K562 (cell line): ENCODE data around the gene ADIPOR1. TPM values are rescaled to one million over a fixed set of nuclear protein-coding genes. Genes with fewer than 3 reads are reported as not detected.

Source experiments
- CHD7 ChIP-seq: fragments of 200-600 bp; sonication (generic); IDR thresholded peaks from one replicate; pipeline ENCODE4 v1.6.1; 2012; ENCODE audit warnings: mild to moderate bottlenecking, low read depth, low read length, inconsistent platforms
- ELK3 ChIP-seq: fragments of 450-650 bp; formaldehyde crosslinking; IDR thresholded peaks from 2 replicates; pipeline ENCODE4 v1.4.0; 2020; ENCODE audit warnings: mild to moderate bottlenecking
- ETS1 ChIP-seq: conservative IDR thresholded peaks from 2 replicates; pipeline ENCODE4 v1.6.1; 2011; ENCODE audit warnings: low read depth, mild to moderate bottlenecking, low read length; ENCODE audit not compliant: control insufficient read depth
- EWSR1 ChIP-seq: fragments of 450-650 bp; IDR thresholded peaks from 2 replicates; pipeline ENCODE4 v1.6.1; 2018; ENCODE audit warnings: borderline replicate concordance, mild to moderate bottlenecking, low read depth, moderate library complexity; ENCODE audit not compliant: partially characterized antibody
- GABPA ChIP-seq: fragments of 200-800 bp; sonication (Bioruptor generic); conservative IDR thresholded peaks from 2 replicates; pipeline ENCODE4 v1.6.1; 2016; ENCODE audit warnings: low read depth, missing genetic modification characterization, missing compliant biosample characterization
- NRF1 ChIP-seq, 2 experiments: fragments of 450-650 bp; IDR thresholded peaks in 1 of 2; conservative IDR thresholded peaks in 1 of 2; 2 replicates each; pipeline ENCODE4 v1.6.1; 2014; ENCODE audit warnings: mild to moderate bottlenecking in 2 of 2
- ZEB2 ChIP-seq: fragments of 450-650 bp; IDR thresholded peaks from 2 replicates; pipeline ENCODE4 v1.6.1; 2016
- polyA plus RNA-seq, 8 experiments: library from polyadenylated mRNA; depleted of rRNA in 4 of 8; stranded (reverse) in 5 of 8; unstranded in 3 of 8; fragments of >200 nt; fragmentation: Nextera tagmentation in 2 of 8; fragmentation: Illumina TruSeq in 1 of 8; extraction: Ambion mirVana in 2 of 8; extraction: Trizol in 1 of 8; gene quantifications; 2 replicates each; pipeline versions ENCODE4 v1.2.1 to v1.2.3, GENCODE V29; 2011 to 2014; ENCODE audit warnings: inconsistent platforms in 1 of 8, missing spikeins in 1 of 8
- total RNA-seq, 7 experiments: library from RNA; depleted of rRNA in 6 of 7; stranded (reverse); fragments of >200 nt in 6 of 7; fragmentation: Illumina TruSeq in 2 of 7; extraction: Trizol in 2 of 7; gene quantifications; 2 replicates each; pipeline versions ENCODE4 v1.2.1 to v1.2.3, GENCODE V29; 2011 to 2021; ENCODE audit warnings: low replicate concordance in 1 of 7

ADIPOR1 gene
- total and polyA plus RNA-seq, 9 of the 15 experiments (the other 6 are each of a cell fraction or from before 2014, with no cell fraction given): 29.0 to 217 (median 100) TPM

GRCh38 chr1:202926581-202927491 lies 31.3 kb downstream of the ADIPOR1 start, which contains the start of gene KLHL12 (continued):
- TF ChIP-seq CHD7: no peak
- peak; percentile 70 for TF ChIP-seq GABPA (tag)
- TF ChIP-seq ZEB2: peak; percentile 78; the same call in 1 of the 2 replicates
- TF ChIP-seq ELK3 (CRISPR knock-in tag): no peak
- peak; percentile 93 for TF ChIP-seq ETS1
- TF ChIP-seq EWSR1: no peak
- peak; percentile 80 to 85 for TF ChIP-seq NRF1 (conservative IDR thresholded peaks at IDR 0.05 in 1 of 2, IDR thresholded peaks at IDR 0.05 in 1 of 2)
